HuH-7 (cell line): ENCODE results near the gene SMYD3.
A peak's percentile ranks its signal among the peaks of the same experiment; 100 is the strongest.

Source experiments
- DNase-seq: peaks from one replicate; pipeline ENCODE4 v3.0.0; 2011; ENCODE audit warnings: low spot score

The SMYD3 gene

GRCh38 chr1:246506674-246507481 is at the start of gene SMYD3:
SMYD3 (minus strand) TSS chr1:246507279.
- DNase-seq: peak; percentile 98

GRCh38 chr1:246554201-246554600 is 47.1 kb upstream of the SMYD3 start:
- no peak for DNase-seq

GRCh38 chr1:246552110-246552509 is 45.0 kb upstream of the SMYD3 start:
- no peak for DNase-seq

GRCh38 chr1:246550402-246550801 is 43.3 kb upstream of the SMYD3 start:
- DNase-seq: no peak

- no peak for DNase-seq
Observed at GRCh38 chr1:246549665-246550064, 42.6 kb upstream of the SMYD3 start.

GRCh38 chr1:246544001-246544400 is 36.9 kb upstream of the SMYD3 start:
- no peak for DNase-seq

GRCh38 chr1:246540738-246541491 is 33.8 kb upstream of the SMYD3 start:
- no peak for DNase-seq

GRCh38 chr1:246537887-246538286 is 30.8 kb upstream of the SMYD3 start:
- DNase-seq: no peak

GRCh38 chr1:246537441-246537840 is 30.4 kb upstream of the SMYD3 start:
- DNase-seq: no peak

GRCh38 chr1:246534114-246534513 is 27.0 kb upstream of the SMYD3 start:
- DNase-seq: no peak

- DNase-seq: no peak
Observed at GRCh38 chr1:246533371-246533905, 26.4 kb upstream of the SMYD3 start.

- DNase-seq: peak; percentile 39
Observed at GRCh38 chr1:246532519-246532918, 25.4 kb upstream of the SMYD3 start.

- no peak for DNase-seq
Observed at GRCh38 chr1:246530482-246530881, 23.4 kb upstream of the SMYD3 start.

GRCh38 chr1:246528933-246529731 is 22.1 kb upstream of the SMYD3 start:
- DNase-seq: no peak

- no peak for DNase-seq
Observed at GRCh38 chr1:246527402-246528088, 20.5 kb upstream of the SMYD3 start.

GRCh38 chr1:246526915-246527314 is 19.8 kb upstream of the SMYD3 start:
- no peak for DNase-seq

GRCh38 chr1:246526380-246526779 is 19.3 kb upstream of the SMYD3 start:
- no peak for DNase-seq

GRCh38 chr1:246519514-246519913 is 12.4 kb upstream of the SMYD3 start:
- DNase-seq: no peak

GRCh38 chr1:246518456-246519205 is 11.6 kb upstream of the SMYD3 start:
- DNase-seq: no peak

- DNase-seq: no peak
Observed at GRCh38 chr1:246517391-246517790, 10.3 kb upstream of the SMYD3 start.

GRCh38 chr1:246516126-246516525 is 9.0 kb upstream of the SMYD3 start:
- DNase-seq: no peak
